ENCODE results near the gene CLIP3. TPM values are rescaled to one million over a fixed set of nuclear protein-coding genes. Genes with fewer than 3 reads are reported as not detected.
"Not testable (repeated sequence)": the region's sequence is repeated elsewhere in the genome, so short reads cannot be mapped to it uniquely, and the experiment has no call there.

Gene CLIP3
- total RNA-seq, 1 experiment from 2014 or later = 4.2 TPM

GRCh38 chr19:35983177-35983576, 49.5 kb downstream of the CLIP3 start:
- Histone ChIP-seq H3K27me3 (ENCODE audit: insufficient read depth, low read depth) (peaks cover 96% of the 10 kb centered on the region), H3K79me2 (ENCODE audit: low read depth) (no peaks in the 10 kb centered on the region), H3K27ac (no peak overlapping the region), H3K4me1 (replicated peaks; ENCODE audit: insufficient read depth) (no peaks in the 10 kb centered on the region), H3K4me3 (no peak overlapping the region), H3F3A (ENCODE audit: insufficient read depth, low read depth) (no peaks in the 10 kb centered on the region), H2AFZ (no peak overlapping the region), H3K4me2 (no peak overlapping the region), H4K20me1 (ENCODE audit: insufficient read depth) (no peaks in the 10 kb centered on the region), H3K36me3 (ENCODE audit: low read depth) (no peaks in the 10 kb centered on the region), H3K9me2 (ENCODE audit: insufficient read depth) (no peaks in the 10 kb centered on the region), H3K9me3 (ENCODE audit: insufficient read depth, low read depth) (no peaks in the 10 kb centered on the region)
- intact Hi-C loops (cut with micrococcal nuclease; ENCODE audit: unreplicated experiment) = no loop called here
- TF ChIP-seq, protein P1, sequence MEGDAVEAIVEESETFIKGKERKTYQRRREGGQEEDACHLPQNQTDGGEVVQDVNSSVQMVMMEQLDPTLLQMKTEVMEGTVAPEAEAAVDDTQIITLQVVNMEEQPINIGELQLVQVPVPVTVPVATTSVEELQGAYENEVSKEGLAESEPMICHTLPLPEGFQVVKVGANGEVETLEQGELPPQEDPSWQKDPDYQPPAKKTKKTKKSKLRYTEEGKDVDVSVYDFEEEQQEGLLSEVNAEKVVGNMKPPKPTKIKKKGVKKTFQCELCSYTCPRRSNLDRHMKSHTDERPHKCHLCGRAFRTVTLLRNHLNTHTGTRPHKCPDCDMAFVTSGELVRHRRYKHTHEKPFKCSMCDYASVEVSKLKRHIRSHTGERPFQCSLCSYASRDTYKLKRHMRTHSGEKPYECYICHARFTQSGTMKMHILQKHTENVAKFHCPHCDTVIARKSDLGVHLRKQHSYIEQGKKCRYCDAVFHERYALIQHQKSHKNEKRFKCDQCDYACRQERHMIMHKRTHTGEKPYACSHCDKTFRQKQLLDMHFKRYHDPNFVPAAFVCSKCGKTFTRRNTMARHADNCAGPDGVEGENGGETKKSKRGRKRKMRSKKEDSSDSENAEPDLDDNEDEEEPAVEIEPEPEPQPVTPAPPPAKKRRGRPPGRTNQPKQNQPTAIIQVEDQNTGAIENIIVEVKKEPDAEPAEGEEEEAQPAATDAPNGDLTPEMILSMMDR (conservative IDR thresholded peaks at IDR 0.05) = no peak
- TF ChIP-seq EZH2 (IDR thresholded peaks at IDR 0.05; ENCODE audit: low read depth) = no peak
- ChIA-PET CTCF (no interaction called here), POLR2A (ENCODE audit: unreplicated experiment) (interaction anchor here (0.6 kb wide), 1 partner anchor 11 kb away, joined by 4 read pairs; no protein-coding TSS in a partner anchor)
- no TSS peak for BruUV-seq (replicated peaks)
- no peak for DNase-seq

DNA sequence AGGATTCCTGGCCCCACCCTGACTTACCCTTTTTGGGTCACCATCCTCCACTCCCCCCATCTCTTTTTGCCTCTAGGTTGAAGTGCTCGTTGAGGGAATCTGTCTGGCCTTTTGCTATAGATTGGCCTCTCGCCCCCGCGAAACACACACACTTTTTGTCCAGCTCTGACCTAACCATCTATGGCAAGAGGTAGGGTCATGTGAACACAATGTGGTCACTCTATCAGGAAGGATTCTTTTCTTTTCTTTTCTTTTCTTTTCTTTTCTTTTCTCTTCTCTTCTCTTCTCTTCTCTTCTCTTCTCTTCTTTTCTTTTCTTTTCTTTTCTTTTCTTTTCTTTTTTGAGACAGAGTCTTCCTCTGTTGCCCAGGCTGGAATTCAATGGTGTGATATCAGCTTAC, 51.7 kb downstream of the CLIP3 start:
- H3K4me3 ChIP-seq; H3K9me2 ChIP-seq (ENCODE audit: insufficient read depth); H3K27ac ChIP-seq; H3K79me2 ChIP-seq (ENCODE audit: low read depth); POLR2A ChIA-PET (ENCODE audit: unreplicated experiment); H3K36me3 ChIP-seq (ENCODE audit: low read depth); intact Hi-C loops (cut with micrococcal nuclease; ENCODE audit: unreplicated experiment); H3K4me2 ChIP-seq; BruUV-seq (replicated peaks); H3K4me1 ChIP-seq (replicated peaks; ENCODE audit: insufficient read depth); H2AFZ ChIP-seq; DNase-seq; H4K20me1 ChIP-seq (ENCODE audit: insufficient read depth); H3K9me3 ChIP-seq (ENCODE audit: insufficient read depth, low read depth); H3F3A ChIP-seq (ENCODE audit: insufficient read depth, low read depth); CTCF ChIA-PET: not testable (repeated sequence)
- H3K27me3 ChIP-seq (ENCODE audit: insufficient read depth, low read depth) = peaks cover 96% of the 10 kb centered on the region

DNA sequence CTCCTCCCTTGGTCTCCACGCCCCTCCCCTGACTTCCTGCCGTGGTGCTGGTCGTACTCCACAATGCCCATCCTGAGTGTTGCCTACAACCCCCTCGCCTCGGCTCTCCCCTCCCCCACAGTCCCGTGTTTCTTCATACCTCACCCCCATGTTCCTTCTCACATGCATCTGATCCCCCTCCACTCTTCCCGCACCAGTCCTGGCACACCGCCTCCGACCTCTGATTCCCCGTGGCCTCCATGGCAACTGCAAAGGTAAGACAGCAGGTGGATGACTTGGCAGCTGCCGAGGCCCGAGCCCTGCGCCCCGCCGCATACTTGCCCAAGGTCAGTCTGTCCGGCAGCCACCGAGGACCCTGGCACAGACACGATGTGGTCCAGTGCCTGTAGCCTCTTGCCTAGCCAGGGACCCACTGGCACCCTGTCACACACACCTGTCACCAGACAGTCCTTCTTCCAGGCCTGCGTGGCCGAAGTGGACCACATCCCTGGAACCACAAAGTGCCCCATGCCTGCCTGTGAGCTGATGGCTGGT, 53.8 kb downstream of the CLIP3 start:
- Histone ChIP-seq H3K4me2 (no peak overlapping the region), H3K79me2 (ENCODE audit: low read depth) (no peaks in the 10 kb centered on the region), H3K36me3 (ENCODE audit: low read depth) (no peaks in the 10 kb centered on the region), H3F3A (ENCODE audit: insufficient read depth, low read depth) (no peaks in the 10 kb centered on the region), H3K9me2 (ENCODE audit: insufficient read depth) (no peaks in the 10 kb centered on the region), H2AFZ (no peak overlapping the region), H3K4me1 (replicated peaks; ENCODE audit: insufficient read depth) (no peaks in the 10 kb centered on the region), H3K9me3 (ENCODE audit: insufficient read depth, low read depth) (no peaks in the 10 kb centered on the region), H3K27me3 (ENCODE audit: insufficient read depth, low read depth) (peaks cover 89% of the 10 kb centered on the region), H4K20me1 (ENCODE audit: insufficient read depth) (no peaks in the 10 kb centered on the region), H3K4me3 (no peak overlapping the region), H3K27ac (no peak overlapping the region)
- no TSS peak for BruUV-seq (replicated peaks)
- intact Hi-C loops (cut with micrococcal nuclease; ENCODE audit: unreplicated experiment) = no loop called here
- TF ChIP-seq, protein P1 (conservative IDR thresholded peaks at IDR 0.05) = no peak
- no peak for TF ChIP-seq EZH2 (IDR thresholded peaks at IDR 0.05; ENCODE audit: low read depth)
- ChIA-PET CTCF (no interaction called here), POLR2A (ENCODE audit: unreplicated experiment) (no interaction called here)
- DNase-seq = no peak

DNA sequence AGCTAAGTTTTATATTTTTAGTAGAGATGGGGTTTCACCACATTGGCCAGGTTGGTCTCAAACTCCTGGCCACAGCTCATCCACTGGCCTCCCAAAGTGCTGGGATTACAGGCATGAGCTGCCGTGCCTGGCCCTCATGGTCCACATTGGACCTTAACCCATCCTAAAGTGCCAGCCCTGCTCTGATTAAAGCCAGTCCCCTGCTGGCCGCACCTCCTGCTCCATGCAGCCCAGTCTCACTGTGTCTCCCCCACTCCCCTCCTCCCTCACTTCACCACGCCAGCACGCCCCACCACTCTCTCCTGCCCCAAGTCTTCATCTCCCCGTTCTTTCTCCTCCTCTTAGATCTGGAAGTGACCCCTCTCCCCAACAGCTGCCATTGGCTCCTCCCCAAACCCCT, 54.4 kb downstream of the CLIP3 start:
- no peak for DNase-seq
- Histone ChIP-seq H3K4me1 (replicated peaks; ENCODE audit: insufficient read depth) (no peaks in the 10 kb centered on the region), H3K27ac (no peak overlapping the region), H4K20me1 (ENCODE audit: insufficient read depth) (no peaks in the 10 kb centered on the region), H3K9me2 (ENCODE audit: insufficient read depth) (no peaks in the 10 kb centered on the region), H3K4me3 (no peak overlapping the region), H2AFZ (no peak overlapping the region), H3K79me2 (ENCODE audit: low read depth) (no peaks in the 10 kb centered on the region), H3F3A (ENCODE audit: insufficient read depth, low read depth) (no peaks in the 10 kb centered on the region), H3K9me3 (ENCODE audit: insufficient read depth, low read depth) (no peaks in the 10 kb centered on the region), H3K36me3 (ENCODE audit: low read depth) (no peaks in the 10 kb centered on the region), H3K27me3 (ENCODE audit: insufficient read depth, low read depth) (peaks cover 89% of the 10 kb centered on the region), H3K4me2 (no peak overlapping the region)
- CTCF ChIA-PET = interaction anchor here (0.6 kb wide), 1 partner anchor 387 kb away, joined by 9 read pairs; no protein-coding TSS in a partner anchor
- POLR2A ChIA-PET (ENCODE audit: unreplicated experiment) = no interaction called here
- no TSS peak for BruUV-seq (replicated peaks)
- TF ChIP-seq, protein P1 (conservative IDR thresholded peaks at IDR 0.05) = no peak
- TF ChIP-seq EZH2 (IDR thresholded peaks at IDR 0.05; ENCODE audit: low read depth) = no peak
- intact Hi-C loops (cut with micrococcal nuclease; ENCODE audit: unreplicated experiment) = no loop called here
